Astrocyte (in vitro differentiated cells and primary cell): Measurements from ENCODE around the gene ZNF407. TPM values are rescaled to one million over a fixed set of nuclear protein-coding genes. Genes with fewer than 3 reads are reported as not detected.

Experiments used
- DNase-seq: peaks from one replicate; pipeline ENCODE4 v3.0.0-alpha.2; 2010; ENCODE audit warnings: low read depth
- FAIRE-seq: peaks from 2 replicates; lab custom pipeline; 2011; peaks lifted over from hg19 to GRCh38; lab: Jason Lieb, UNC
- H2AFZ ChIP-seq: 2 replicates; pipeline ENCODE4 v1.6.0; 2012; ENCODE audit warnings: low read depth, low read length, inconsistent platforms
- H3K27ac ChIP-seq: 2 replicates; pipeline ENCODE4 v1.5.1; 2011; ENCODE audit warnings: low read depth, low read length, inconsistent platforms
- H3K27me3 ChIP-seq: 2 replicates; pipeline ENCODE4 v1.6.0; 2011; ENCODE audit warnings: low read length, inconsistent platforms; ENCODE audit not compliant: insufficient read depth
- H3K36me3 ChIP-seq: 2 replicates; pipeline ENCODE4 v1.5.1; 2011; ENCODE audit warnings: low read length, inconsistent platforms; ENCODE audit not compliant: insufficient read depth
- H3K4me1 ChIP-seq: 2 replicates; pipeline ENCODE4 v1.5.1; 2011; ENCODE audit warnings: low read length, inconsistent platforms; ENCODE audit not compliant: insufficient read depth
- H3K4me2 ChIP-seq: 2 replicates; pipeline ENCODE4 v1.6.0; 2012; ENCODE audit warnings: low read length, inconsistent platforms
- H3K4me3 ChIP-seq: 2 replicates; pipeline ENCODE4 v1.5.1; 2011; ENCODE audit warnings: low read depth, mild to moderate bottlenecking, low read length, inconsistent platforms; ENCODE audit not compliant: insufficient read depth
- H3K79me2 ChIP-seq: 2 replicates; pipeline ENCODE4 v1.6.0; 2012; ENCODE audit warnings: mild to moderate bottlenecking, low read length, inconsistent platforms; ENCODE audit not compliant: insufficient read depth
- H3K9ac ChIP-seq: 2 replicates; pipeline ENCODE4 v1.6.0; 2012; ENCODE audit warnings: mild to moderate bottlenecking, low read length, inconsistent platforms
- H3K9me3 ChIP-seq: 2 replicates; pipeline ENCODE4 v1.5.1; 2012; ENCODE audit warnings: low read depth, mild to moderate bottlenecking, low read length, inconsistent platforms; ENCODE audit not compliant: insufficient read depth
- H4K20me1 ChIP-seq: 2 replicates; pipeline ENCODE4 v1.6.0; 2012; ENCODE audit warnings: low read length, inconsistent platforms; ENCODE audit not compliant: insufficient read depth
- H3K27ac Mint-ChIP-seq: one replicate; pipeline ENCODE4 v1.8.0; 2021; ENCODE audit warnings: mild to moderate bottlenecking, mixed read lengths; ENCODE audit not compliant: unreplicated experiment
- H3K27me3 Mint-ChIP-seq: one replicate; pipeline ENCODE4 v1.8.0; 2021; ENCODE audit warnings: low read depth, mixed read lengths; ENCODE audit not compliant: unreplicated experiment
- H3K36me3 Mint-ChIP-seq: one replicate; pipeline ENCODE4 v1.8.0; 2021; ENCODE audit warnings: low read depth, mixed read lengths; ENCODE audit not compliant: unreplicated experiment
- H3K4me1 Mint-ChIP-seq: one replicate; pipeline ENCODE4 v1.8.0; 2021; ENCODE audit warnings: low read depth, mixed read lengths; ENCODE audit not compliant: unreplicated experiment
- H3K4me3 Mint-ChIP-seq: one replicate; pipeline ENCODE4 v1.8.0; 2021; ENCODE audit warnings: mild to moderate bottlenecking, moderate library complexity, mixed read lengths; ENCODE audit not compliant: unreplicated experiment
- H3K9me3 Mint-ChIP-seq: one replicate; pipeline ENCODE4 v1.8.0; 2021; ENCODE audit warnings: mild to moderate bottlenecking, mixed read lengths; ENCODE audit not compliant: unreplicated experiment
- CTCF ChIP-seq: IDR thresholded peaks from 2 replicates; pipeline ENCODE4 v1.5.1; 2011; ENCODE audit warnings: low read depth, mild to moderate bottlenecking, inconsistent platforms, low read length, moderate library complexity; ENCODE audit not compliant: insufficient read depth
- EZH2 ChIP-seq: IDR thresholded peaks from 2 replicates; pipeline ENCODE4 v1.6.1; 2012; ENCODE audit warnings: mild to moderate bottlenecking, low read length, inconsistent platforms; ENCODE audit not compliant: insufficient read depth
- total RNA-seq: library from RNA; stranded (reverse); gene quantifications from 2 replicates; pipeline ENCODE4 v1.2.1, GENCODE V29; 2021

Gene ZNF407
- total RNA-seq, 1 donor from 2014 or later, result 13.8 TPM

- Histone ChIP-seq H2AFZ (no peak overlapping the region), H3K79me2 (no peaks in the 10 kb centered on the region), H3K27me3 (no peaks in the 10 kb centered on the region), H3K4me1 (peaks cover 19% of the 10 kb centered on the region), H3K4me2 (no peak overlapping the region), H3K9ac (no peak overlapping the region), H3K4me3 (no peak overlapping the region), H3K27ac (peak overlapping the region; percentile 20), H3K9me3 (no peaks in the 10 kb centered on the region), H3K36me3 (no peaks in the 10 kb centered on the region), H4K20me1 (no peaks in the 10 kb centered on the region)
- Mint-ChIP-seq H3K9me3 (no peaks in the 10 kb centered on the region), H3K27me3 (no peaks in the 10 kb centered on the region), H3K4me3 (no peak overlapping the region), H3K4me1 (peaks cover 24% of the 10 kb centered on the region), H3K27ac (no peak overlapping the region), H3K36me3 (no peaks in the 10 kb centered on the region)
- no peak for DNase-seq
- no peak for TF ChIP-seq EZH2
- TF ChIP-seq CTCF, result no peak
- no peak for FAIRE-seq
These were observed 349.1 kb downstream of the ZNF407 start for GRCh38 chr18:74946646-74947375.

GRCh38 chr18:74947417-74947816 is 349.7 kb downstream of the ZNF407 start:
- Histone ChIP-seq H3K27me3 (no peaks in the 10 kb centered on the region), H4K20me1 (no peaks in the 10 kb centered on the region), H3K4me2 (no peak overlapping the region), H3K9me3 (no peaks in the 10 kb centered on the region), H3K79me2 (no peaks in the 10 kb centered on the region), H3K36me3 (no peaks in the 10 kb centered on the region), H3K9ac (no peak overlapping the region), H3K27ac (no peak overlapping the region), H3K4me3 (no peak overlapping the region), H3K4me1 (peaks cover 19% of the 10 kb centered on the region), H2AFZ (no peak overlapping the region)
- no peaks in the 10 kb centered on the region for H3K27me3 Mint-ChIP-seq
- no peak for DNase-seq
- H3K4me1 Mint-ChIP-seq, result peaks cover 24% of the 10 kb centered on the region
- no peaks in the 10 kb centered on the region for H3K36me3 Mint-ChIP-seq
- no peak overlapping the region for H3K27ac Mint-ChIP-seq
- no peak for TF ChIP-seq EZH2
- TF ChIP-seq CTCF, result no peak
- no peak for FAIRE-seq
- H3K9me3 Mint-ChIP-seq, result no peaks in the 10 kb centered on the region
- H3K4me3 Mint-ChIP-seq, result no peak overlapping the region

GRCh38 chr18:74947875-74948274 is 350.2 kb downstream of the ZNF407 start:
- DNase-seq (no peak), FAIRE-seq (no peak)
- Histone ChIP-seq H3K9ac (no peak overlapping the region), H3K4me3 (no peak overlapping the region), H3K27me3 (no peaks in the 10 kb centered on the region), H3K79me2 (no peaks in the 10 kb centered on the region), H3K4me1 (peaks cover 19% of the 10 kb centered on the region), H3K4me2 (no peak overlapping the region), H3K9me3 (no peaks in the 10 kb centered on the region), H3K36me3 (no peaks in the 10 kb centered on the region), H3K27ac (no peak overlapping the region), H2AFZ (no peak overlapping the region), H4K20me1 (no peaks in the 10 kb centered on the region)
- no peak overlapping the region for H3K27ac Mint-ChIP-seq
- peaks cover 24% of the 10 kb centered on the region for H3K4me1 Mint-ChIP-seq
- no peaks in the 10 kb centered on the region for H3K36me3 Mint-ChIP-seq
- no peak for TF ChIP-seq EZH2
- no peak for TF ChIP-seq CTCF
- no peak overlapping the region for H3K4me3 Mint-ChIP-seq
- H3K27me3 Mint-ChIP-seq, result no peaks in the 10 kb centered on the region
- H3K9me3 Mint-ChIP-seq, result no peaks in the 10 kb centered on the region
